ENCODE data around the gene UPF3A.
"Not testable (repeated sequence)": the region's sequence is repeated elsewhere in the genome, so short reads cannot be mapped to it uniquely, and the experiment has no call there.

UPF3A gene

GRCh38 chr13:114263578-114263977, 17.8 kb upstream of the UPF3A start:
- DNase-seq (ENCODE audit: low read depth, low spot score) = no peak

GRCh38 chr13:114264313-114264712, 17.1 kb upstream of the UPF3A start:
- not testable (repeated sequence) for DNase-seq (ENCODE audit: low read depth, low spot score)

GRCh38 chr13:114264886-114265611, 16.4 kb upstream of the UPF3A start:
- DNase-seq (ENCODE audit: low read depth, low spot score) = no peak

- no peak for DNase-seq (ENCODE audit: low read depth, low spot score)
Observed at GRCh38 chr13:114266241-114266640, 15.2 kb upstream of the UPF3A start.

- no peak for DNase-seq (ENCODE audit: low read depth, low spot score)
Observed at GRCh38 chr13:114268344-114269280, 12.8 kb upstream of the UPF3A start.

- DNase-seq (ENCODE audit: low read depth, low spot score) = no peak
Observed at GRCh38 chr13:114269281-114269770, 12.1 kb upstream of the UPF3A start.

- DNase-seq (ENCODE audit: low read depth, low spot score) = no peak
Observed at GRCh38 chr13:114272977-114273376, 8.4 kb upstream of the UPF3A start.

GRCh38 chr13:114275304-114275703, 6.1 kb upstream of the UPF3A start:
- DNase-seq (ENCODE audit: low read depth, low spot score) = no peak

GRCh38 chr13:114279146-114279545, 2.3 kb upstream of the UPF3A start:
- no peak for DNase-seq (ENCODE audit: low read depth, low spot score)

GRCh38 chr13:114279758-114280355, 1.5 kb upstream of the UPF3A start:
- no peak for DNase-seq (ENCODE audit: low read depth, low spot score)

- no peak for DNase-seq (ENCODE audit: low read depth, low spot score)
Observed at GRCh38 chr13:114282041-114282670, 755 bp downstream of the UPF3A start.

GRCh38 chr13:114283576-114283975, 2.2 kb downstream of the UPF3A start:
- no peak for DNase-seq (ENCODE audit: low read depth, low spot score)

GRCh38 chr13:114284680-114285079, 3.3 kb downstream of the UPF3A start:
- no peak for DNase-seq (ENCODE audit: low read depth, low spot score)

- DNase-seq (ENCODE audit: low read depth, low spot score) = no peak
Observed at GRCh38 chr13:114285166-114285808, 3.9 kb downstream of the UPF3A start.

GRCh38 chr13:114286808-114287207, 5.4 kb downstream of the UPF3A start:
- no peak for DNase-seq (ENCODE audit: low read depth, low spot score)

GRCh38 chr13:114288157-114288591, 6.8 kb downstream of the UPF3A start:
- no peak for DNase-seq (ENCODE audit: low read depth, low spot score)

- no peak for DNase-seq (ENCODE audit: low read depth, low spot score)
Observed at GRCh38 chr13:114296448-114296847, 15.0 kb downstream of the UPF3A start.

GRCh38 chr13:114296902-114297301, 15.5 kb downstream of the UPF3A start:
- DNase-seq (ENCODE audit: low read depth, low spot score) = no peak

GRCh38 chr13:114298866-114299265, 17.5 kb downstream of the UPF3A start:
- no peak for DNase-seq (ENCODE audit: low read depth, low spot score)

- no peak for DNase-seq (ENCODE audit: low read depth, low spot score)
Observed at GRCh38 chr13:114299604-114300305, 18.4 kb downstream of the UPF3A start.
